NCI-H1417 (cell line): ENCODE measurements around the gene MSH4.
"Not testable (repeated sequence)": the region's sequence is repeated elsewhere in the genome, so short reads cannot be mapped to it uniquely, and the experiment has no call there.

Experiments used
- DNase-seq, 3 experiments: peaks; one replicate each; lab custom pipeline; 2025; lab: John Stamatoyannopoulos, UW

The MSH4 gene

GRCh38 chr1:75797273-75797588, 549 bp downstream of the MSH4 start:
- no peak for DNase-seq

DNA sequence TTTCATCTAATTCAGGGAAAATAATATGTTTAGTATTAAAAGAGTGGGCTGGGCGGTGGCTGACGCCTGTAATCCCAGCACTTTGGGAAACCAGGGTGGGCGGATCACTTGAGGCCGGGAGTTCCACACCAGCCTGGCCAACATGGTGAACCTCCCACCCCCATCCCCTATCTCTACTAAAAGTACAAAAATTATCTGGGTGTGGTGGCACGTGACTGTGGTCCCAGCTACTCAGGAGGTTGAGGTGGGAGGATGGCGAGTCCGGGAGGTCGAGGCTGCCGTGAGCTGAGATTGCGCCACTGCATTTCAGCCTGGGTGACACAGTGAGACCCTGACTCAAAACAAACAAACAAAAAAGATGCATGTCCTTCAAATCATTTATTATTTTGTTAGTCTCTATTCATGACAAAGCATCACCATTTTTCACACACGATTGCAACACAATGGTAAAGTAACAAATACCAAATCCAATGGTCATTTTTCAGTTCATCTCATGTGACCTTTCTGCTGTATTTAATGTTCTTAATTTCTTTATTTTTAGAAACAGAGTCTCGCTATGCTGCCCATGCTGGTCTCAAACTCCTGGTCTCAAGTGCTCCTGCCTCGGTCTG, 1.0 kb downstream of the MSH4 start:
- no peak for DNase-seq

DNA sequence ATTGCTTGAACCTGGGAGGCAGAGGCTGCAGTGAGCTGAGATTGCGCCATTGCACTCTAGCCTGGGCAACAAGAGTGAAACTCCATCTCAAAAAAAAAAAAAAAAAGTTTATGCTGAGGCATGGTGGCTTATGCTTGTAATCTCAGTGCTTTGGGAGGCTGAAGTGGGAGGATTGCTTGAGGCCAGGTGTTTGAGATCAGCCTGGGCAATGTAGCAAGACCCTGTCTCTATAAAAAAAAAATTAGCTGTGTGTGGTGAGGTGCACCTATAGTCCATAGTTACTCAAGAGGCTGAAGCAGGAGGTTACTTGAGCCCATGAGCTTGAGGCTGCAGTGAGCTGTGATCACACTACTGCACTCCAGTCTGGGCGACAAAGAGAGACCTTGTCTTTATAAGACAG, 4.8 kb downstream of the MSH4 start:
- not testable (repeated sequence) for DNase-seq

DNA sequence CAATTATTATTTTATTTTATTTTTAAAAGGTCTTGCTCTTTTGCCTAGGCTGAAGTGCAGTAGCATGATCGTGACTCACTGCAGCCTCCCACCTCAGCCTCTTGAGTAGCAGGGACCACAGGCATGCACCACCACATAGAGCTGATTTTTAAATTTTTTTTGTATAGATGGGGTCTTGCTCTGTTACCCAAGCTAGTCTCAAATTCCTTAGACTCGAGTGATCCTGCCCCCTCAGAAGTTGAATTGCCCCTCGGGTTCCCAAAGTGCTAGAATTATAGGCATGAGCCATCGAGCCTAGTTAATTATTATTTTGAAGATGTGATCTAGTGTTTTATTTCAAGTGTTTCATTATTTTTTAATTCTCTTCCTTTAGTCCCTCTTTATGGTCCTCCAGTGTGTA, 12.2 kb downstream of the MSH4 start:
- DNase-seq, result no peak

DNA sequence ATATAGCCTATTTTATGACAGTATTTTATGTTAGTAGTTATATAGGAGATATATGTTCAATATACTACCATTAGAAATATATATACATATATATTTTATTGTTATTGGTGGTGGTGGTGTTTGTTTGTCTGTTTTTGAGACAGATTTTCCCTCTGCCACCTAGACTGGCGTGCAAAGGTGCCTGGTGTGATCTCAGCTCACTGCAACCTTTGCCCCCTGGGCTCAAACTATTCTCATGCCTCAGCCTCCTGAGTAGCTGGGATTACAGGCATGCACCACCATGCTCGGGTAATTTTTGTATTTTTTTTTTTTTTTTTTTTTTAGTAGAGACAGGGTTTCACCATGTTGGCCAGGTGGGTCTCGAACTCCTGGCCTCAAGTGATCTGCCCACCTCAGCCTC, 13.4 kb downstream of the MSH4 start:
- DNase-seq, result not testable (repeated sequence)

GRCh38 chr1:75811211-75811981, 14.7 kb downstream of the MSH4 start:
- no peak for DNase-seq

DNA sequence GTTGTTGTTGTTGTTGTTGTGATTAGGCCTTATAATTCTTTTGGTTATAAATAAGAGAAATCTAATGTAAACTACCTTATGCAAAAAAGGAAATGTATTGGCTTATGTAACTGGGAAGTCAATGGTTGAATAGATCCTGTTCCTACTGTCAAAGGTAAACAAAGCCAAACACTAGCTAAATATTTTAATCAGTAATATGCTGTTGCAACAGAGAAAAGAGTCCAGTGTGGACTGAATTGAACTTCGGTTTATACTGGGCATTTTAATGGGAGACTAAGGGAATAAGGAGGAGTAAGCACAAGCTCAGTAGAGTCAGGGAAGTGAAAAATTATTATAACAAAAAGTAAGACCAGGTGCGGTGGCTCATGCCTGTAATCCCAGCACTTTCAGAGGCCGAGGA, 15.4 kb downstream of the MSH4 start:
- DNase-seq, result no peak

DNA sequence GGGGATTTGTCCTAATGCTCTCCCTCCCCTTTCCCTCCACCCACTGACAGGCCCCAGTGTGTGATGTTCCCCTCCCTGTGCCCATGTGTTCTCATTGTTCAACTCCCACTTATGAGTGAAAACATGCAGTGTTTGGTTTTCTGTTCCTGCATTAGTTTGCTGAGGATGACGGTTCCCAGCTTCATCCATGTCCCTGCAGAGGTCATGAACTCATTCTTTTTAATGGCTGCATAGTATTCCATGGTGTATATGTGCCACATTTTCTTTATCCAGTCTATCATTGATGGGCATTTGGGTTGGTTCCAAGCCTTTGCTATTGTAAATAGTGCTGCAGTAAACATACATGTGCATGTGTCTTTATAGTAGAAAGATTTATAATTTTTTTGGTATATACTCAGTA, 26.9 kb downstream of the MSH4 start:
- DNase-seq, result not testable (repeated sequence)

DNA sequence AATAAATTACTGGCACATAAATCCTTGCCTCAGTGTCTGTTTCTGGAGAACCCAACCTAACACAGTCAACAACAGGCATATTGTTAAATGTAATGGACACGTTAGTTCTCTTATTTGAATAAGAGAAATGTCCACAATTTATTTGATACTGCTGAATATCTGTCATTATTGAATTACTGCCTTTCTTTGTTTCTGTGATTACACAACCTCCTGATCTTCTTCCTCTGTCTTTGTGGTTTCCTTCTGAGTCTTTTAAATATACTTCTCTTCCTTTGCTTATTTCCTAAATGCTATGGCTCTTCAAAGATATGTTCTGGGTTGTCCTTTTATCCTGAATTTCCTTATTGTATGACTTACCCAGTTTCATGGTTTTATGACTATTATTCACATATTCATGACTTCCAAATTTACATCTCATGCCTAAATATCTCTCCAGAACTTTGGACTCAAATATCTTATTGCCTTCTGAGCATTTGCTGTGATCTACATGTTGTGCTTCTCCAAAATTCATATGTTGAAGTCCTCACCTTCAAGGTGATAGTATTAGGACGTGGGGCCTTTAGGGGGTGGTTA, 39.9 kb downstream of the MSH4 start:
- no peak for DNase-seq

GRCh38 chr1:75838079-75838478, 41.4 kb downstream of the MSH4 start:
- DNase-seq, result no peak

- no peak for DNase-seq
These were observed 44.7 kb downstream of the MSH4 start for GRCh38 chr1:75841421-75841820.

DNA sequence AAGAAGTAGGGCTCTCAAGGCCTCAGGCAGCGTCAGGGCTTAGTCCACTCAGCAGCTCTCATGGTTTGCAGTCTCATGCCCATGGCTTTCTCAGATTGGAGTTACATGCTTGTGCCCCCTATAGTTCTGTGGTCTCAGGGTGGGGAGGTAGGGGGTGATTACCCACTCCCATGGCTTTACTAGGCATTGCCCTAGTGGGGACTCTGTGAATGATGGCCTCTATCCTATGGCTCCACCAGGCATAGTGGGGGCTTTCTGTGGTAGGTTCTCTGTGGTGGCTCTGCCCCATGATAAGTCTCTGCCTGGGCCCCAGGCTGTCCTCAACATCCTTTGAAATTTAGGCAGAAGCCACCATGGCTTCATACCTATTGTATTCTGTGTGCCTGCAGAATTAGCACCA, 48.9 kb downstream of the MSH4 start:
- no peak for DNase-seq

- no peak for DNase-seq
These were observed 58.3 kb downstream of the MSH4 start for GRCh38 chr1:75855010-75855409.

DNA sequence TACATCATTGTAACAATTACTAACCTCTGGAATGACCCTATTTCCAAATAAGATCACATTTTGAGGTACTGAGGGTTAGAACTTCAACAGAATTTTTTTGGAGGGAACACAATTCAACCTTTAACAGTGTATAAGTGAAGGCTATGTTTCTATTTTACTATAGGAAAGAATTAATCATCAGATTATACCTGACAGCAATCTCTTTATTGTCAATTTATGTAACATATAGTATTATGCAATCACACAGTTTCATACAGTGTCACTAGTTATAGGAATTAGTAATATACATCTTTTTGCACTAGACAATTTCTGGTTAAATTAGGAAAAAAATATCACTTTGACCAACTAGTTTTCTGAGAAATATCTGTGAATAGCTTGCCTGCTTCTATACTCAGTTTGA, 59.1 kb downstream of the MSH4 start:
- no peak for DNase-seq

- peak in 1 of 3 experiments; percentile 16 for DNase-seq
These were observed 65.1 kb downstream of the MSH4 start for GRCh38 chr1:75861831-75862230.

- DNase-seq, result no peak
These were observed 74.3 kb downstream of the MSH4 start for GRCh38 chr1:75870951-75871350.

DNA sequence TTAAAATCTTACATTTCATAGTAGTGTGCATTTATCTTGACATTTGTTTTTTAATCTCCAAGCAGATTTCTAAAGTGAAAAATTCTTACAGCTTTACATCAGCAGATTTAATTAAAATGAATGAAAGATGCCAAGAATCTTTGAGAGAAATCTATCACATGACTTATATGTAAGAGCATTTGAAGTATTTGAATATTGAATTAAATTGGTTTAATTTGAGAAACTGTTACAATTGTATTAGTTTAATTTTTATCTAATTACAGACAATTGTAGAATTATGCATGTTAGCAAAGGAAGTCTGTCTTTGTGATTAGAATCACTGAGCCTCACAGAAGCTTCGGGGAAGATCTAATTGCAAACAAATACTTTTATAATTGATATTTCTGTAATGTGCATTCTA, 83.3 kb downstream of the MSH4 start:
- DNase-seq, result no peak

DNA sequence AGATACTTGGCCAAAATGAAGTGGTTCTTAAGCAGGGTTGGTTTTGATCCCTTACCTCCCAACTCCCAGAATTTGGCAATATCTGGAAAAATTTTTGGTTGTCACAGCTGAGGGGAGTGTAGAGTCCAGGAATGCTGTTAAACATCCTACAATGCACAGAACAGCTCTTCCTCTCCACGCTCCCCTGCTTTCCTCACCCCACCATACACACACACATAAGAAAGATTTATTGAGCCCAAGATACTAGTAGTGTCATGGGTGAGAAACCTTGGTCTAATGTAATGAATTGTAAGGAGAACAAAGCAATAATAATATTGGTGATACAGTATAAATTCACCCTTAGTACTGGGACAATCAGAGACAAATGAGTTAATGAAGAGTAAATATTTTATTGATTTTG, 87.8 kb downstream of the MSH4 start:
- no peak for DNase-seq

DNA sequence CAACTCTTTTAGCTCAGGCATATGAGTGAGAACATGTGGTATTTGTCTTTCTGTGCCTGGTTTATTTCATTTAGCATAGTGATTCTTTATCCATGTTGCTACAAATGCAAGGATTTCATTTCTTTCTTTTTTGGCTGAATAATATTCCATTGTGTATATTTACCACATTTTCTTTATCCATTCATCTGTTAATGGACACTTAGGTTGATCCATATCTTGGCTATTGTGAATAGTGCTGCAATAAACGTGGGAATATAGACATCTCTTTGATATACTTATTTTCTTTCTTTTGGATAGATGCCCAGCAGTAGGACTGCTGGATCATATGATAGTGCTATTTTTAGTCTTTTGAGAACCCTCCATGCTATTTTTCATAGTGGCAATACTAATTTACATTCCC, 104.7 kb downstream of the MSH4 start:
- no peak for DNase-seq

DNA sequence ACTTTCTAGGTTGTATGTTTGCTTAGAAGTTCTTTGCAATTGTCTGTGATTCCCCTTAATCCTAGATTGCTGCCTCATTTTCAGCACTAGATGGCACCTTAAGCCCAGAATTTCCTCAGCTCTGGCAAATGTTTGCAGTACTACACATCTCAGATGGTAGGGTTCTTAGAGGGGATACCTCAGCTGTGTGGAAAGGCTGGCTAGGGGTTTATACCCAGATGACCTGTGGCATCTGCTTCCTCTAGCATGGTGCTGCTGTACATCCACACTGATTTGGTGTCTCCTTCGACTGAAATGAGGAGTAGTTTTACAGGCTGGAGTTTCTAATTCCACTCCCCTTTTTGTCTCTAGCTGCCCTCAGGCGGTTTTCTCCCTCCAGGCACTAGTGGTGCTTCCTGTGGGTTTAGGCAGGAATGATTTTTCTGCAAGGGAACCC, 112.1 kb downstream of the MSH4 start:
- DNase-seq, result peak in 2 of 3 experiments; percentile 11 to 60

GRCh38 chr1:75916834-75917233, 120.2 kb downstream of the MSH4 start:
- no peak for DNase-seq

- no peak for DNase-seq
These were observed 126.0 kb downstream of the MSH4 start for GRCh38 chr1:75922698-75923097.

- no peak for DNase-seq
These were observed 135.6 kb downstream of the MSH4 start, which contains the start of gene ASB17 for GRCh38 chr1:75932304-75932703. TSS of gene ASB17 (minus strand) at chr1:75932404. CDS start at chr1:75932291, 113 bp downstream.

DNA sequence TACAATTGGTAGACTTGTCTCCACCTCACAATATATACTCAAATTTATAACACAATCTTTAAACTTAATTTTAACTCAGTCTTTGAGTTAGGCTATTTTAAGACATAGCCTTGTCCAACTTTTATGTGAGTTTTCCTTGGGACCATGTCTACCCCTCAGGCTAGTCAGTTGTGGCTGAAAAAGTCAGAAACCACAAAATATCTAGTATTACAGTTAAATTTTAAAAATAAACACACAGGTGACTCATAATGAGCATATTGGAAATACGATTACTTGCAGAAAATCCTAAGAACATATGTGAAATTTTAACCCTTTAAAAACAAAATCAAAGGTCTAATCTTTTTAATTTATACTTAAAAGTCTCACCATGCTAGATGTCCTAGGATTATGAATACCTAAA, 140.4 kb downstream of the MSH4 start:
- DNase-seq, result no peak
